Brain microvascular endothelial cell (primary cell): ENCODE data around the gene LY6G6F.
A peak's percentile ranks its signal among the peaks of the same experiment; 100 is the strongest.

ENCODE experiments used
- DNase-seq: peaks from one replicate; pipeline ENCODE4 v3.0.0-alpha.2; 2020
- H3K27ac ChIP-seq: fragments of 250-450 bp; sonication (Bioruptor Pico); 2 replicates; pipeline ENCODE4 v1.5.1; 2020; ENCODE audit warnings: mild to moderate bottlenecking, moderate library complexity
- H3K27me3 ChIP-seq: fragments of 250-450 bp; sonication (Bioruptor Pico); replicated peaks from 2 replicates; pipeline ENCODE4 v1.5.1; 2020; ENCODE audit warnings: mild to moderate bottlenecking
- H3K36me3 ChIP-seq: fragments of 250-450 bp; sonication (Bioruptor Pico); replicated peaks from 2 replicates; pipeline ENCODE4 v1.5.1; 2020; ENCODE audit warnings: mild to moderate bottlenecking
- H3K4me3 ChIP-seq: 2 replicates; pipeline ENCODE4 v1.5.1; 2011; ENCODE audit warnings: low read depth, mild to moderate bottlenecking, control low read depth, low read length, moderate library complexity
- CTCF ChIP-seq: IDR thresholded peaks from 2 replicates; pipeline ENCODE4 v1.5.1; 2011; ENCODE audit warnings: low read depth, mild to moderate bottlenecking, moderate library complexity, low read length, control low read depth, inconsistent platforms; ENCODE audit errors: missing control alignments
- in situ Hi-C: cut with HindIII; loops from 2 replicates; pipeline ENCODE4 v1.10.0; 2017; ENCODE audit warnings: low sequenced_read_pairs, low pct_ligation_motif_present

LY6G6F gene

DNA sequence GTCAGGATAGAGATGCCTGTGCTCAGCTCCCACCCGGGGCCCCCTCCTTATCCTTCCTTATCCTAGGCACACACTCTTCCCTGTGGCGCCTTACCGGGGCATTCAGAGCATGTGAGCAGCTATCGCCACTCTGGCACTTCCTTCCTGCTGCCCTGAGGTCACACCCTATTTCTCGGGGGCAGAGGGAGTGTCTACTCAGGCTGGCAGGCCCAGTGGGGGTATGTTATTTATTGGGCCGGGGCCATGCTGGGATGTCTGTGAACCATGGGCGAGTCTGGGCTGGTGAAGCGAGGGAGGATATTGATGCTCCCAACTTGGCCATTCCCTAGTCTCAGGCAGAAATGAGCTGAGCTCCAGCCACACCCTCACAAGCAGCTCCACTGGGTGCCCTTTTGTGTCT, 4.6 kb downstream of the LY6G6F start:
- in situ Hi-C loops: no loop called here
- Histone ChIP-seq H3K36me3 (no peaks in the 10 kb centered on the region), H3K27me3 (no peaks in the 10 kb centered on the region), H3K4me3 (no peak overlapping the region), H3K27ac (no peak overlapping the region)
- TF ChIP-seq CTCF: no peak
- no peak for DNase-seq

DNA sequence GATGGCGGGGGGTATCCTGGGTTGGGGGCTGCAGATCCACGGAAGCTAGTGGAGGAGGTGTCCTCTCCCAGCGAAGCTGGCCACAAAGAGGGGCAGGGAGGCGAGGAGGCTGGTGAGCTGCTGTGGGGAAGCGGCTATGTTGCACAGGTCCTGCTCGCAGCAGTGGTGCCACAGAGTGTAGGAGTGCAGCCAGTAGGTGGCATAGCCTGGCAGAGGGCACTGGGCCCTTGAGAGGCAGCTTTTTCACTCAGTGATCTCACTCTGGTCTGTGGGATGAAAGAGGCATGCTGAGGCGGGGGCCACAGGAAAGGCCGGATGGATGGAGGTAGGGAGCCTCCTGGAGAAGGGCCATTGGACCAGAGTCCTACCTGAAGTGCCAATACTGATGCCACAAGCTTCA, 5.6 kb downstream of the LY6G6F start:
- H3K27ac ChIP-seq: no peak overlapping the region
- in situ Hi-C loops: no loop called here

DNA sequence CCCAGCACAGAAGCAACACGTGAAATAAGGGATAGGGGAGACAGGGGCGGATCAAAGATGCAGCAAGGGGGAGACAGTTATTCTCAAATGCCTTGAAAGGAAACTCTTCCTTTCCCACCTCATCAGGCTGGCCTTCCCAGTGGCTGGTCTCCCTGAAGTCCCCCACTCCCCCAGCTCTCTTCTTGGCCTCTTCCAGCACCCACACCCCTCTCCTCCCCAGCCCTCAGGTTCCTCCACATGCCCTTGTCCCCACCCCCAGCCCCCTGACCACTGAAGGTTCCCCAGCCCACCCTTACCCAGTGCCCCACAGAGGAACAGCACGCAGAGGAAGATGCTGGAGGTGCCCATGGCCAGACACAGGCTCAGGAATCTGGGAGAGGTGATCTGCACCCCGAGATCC, 6.8 kb downstream of the LY6G6F start:
- Histone ChIP-seq H3K4me3 (no peak overlapping the region), H3K36me3 (no peaks in the 10 kb centered on the region), H3K27ac (no peak overlapping the region), H3K27me3 (no peaks in the 10 kb centered on the region)
- in situ Hi-C loops: no loop called here
- TF ChIP-seq CTCF: no peak
- no peak for DNase-seq

More for the DNA sequence above, 5.6 kb downstream of the LY6G6F start:
- peak; percentile 17 for TF ChIP-seq CTCF
- no peaks in the 10 kb centered on the region for H3K36me3 ChIP-seq
- H3K27me3 ChIP-seq: no peaks in the 10 kb centered on the region
- no peak for DNase-seq
- H3K4me3 ChIP-seq: no peak overlapping the region

- Histone ChIP-seq H3K4me3 (no peak overlapping the region), H3K27ac (no peak overlapping the region), H3K36me3 (no peaks in the 10 kb centered on the region), H3K27me3 (no peaks in the 10 kb centered on the region)
- no peak for TF ChIP-seq CTCF
- DNase-seq: no peak
- in situ Hi-C loops: no loop called here
Observed at GRCh38 chr6:31713991-31714684, 7.5 kb downstream of the LY6G6F start.

DNA sequence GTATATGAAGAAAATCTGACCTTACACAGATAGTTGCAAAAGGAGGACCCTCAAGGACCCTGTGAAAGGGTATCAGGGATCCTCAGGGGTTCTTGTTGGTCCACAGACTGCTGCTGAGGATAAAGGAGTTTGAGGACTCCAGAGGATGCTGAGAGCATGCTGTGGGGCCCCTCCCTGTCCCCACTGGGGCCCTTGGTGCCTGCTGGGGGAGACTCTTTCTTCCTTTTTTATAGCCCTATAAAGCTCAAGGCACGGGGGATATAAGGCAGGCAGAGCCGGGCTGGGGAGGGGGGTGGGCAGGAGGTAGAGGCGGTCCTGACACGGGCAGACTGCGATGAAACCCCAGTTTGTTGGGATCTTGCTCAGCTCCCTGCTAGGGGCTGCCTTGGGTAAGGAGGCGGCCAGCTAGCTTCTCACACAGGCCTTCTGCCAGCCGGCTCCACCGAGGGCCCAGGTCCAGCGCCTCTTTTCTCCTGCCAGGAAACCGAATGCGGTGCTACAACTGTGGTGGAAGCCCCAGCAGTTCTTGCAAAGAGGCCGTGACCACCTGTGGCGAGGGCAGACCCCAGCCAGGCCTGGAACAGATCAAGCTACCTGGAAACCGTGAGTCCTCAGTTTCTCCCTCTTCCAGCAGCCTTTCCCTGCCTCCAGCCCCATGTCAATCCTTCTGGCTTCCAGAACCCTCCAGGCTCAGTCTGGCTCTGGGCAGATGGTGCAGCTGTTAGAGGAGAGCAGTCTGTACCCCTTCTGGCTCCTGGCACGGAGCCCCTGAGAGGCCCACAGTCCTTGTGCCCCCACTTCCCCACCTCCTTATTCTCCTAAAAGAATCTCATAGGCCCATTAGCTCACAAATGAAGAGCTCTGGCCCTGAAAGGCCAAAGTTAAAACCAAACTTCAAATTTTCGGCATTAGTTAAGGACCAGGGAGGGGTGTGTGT, 8.6 kb downstream of the LY6G6F start, which contains the start of gene LY6G6D:
Gene LY6G6D, plus strand, starts transcription at position 327 of the 937 bp plus-strand sequence. Its CDS starts 8 bp downstream, at position 335.
- Histone ChIP-seq H3K27me3 (no peaks in the 10 kb centered on the region), H3K36me3 (no peaks in the 10 kb centered on the region), H3K27ac (no peak within 1 kb of the TSS), H3K4me3 (no peak within 1 kb of the TSS)
- DNase-seq: no peak
- TF ChIP-seq CTCF: no peak
- in situ Hi-C loops: no loop called here
